ENCODE measurements around the gene MRPL52.

GRCh38 chr14:22786685-22787084, 43.0 kb upstream of the MRPL52 start:
- no peak for TF ChIP-seq CTCF (conservative IDR thresholded peaks at IDR 0.05; ENCODE audit: low read depth, low read length)
- no peak for TF ChIP-seq EZH2phosphoT487 (IDR thresholded peaks at IDR 0.05; ENCODE audit: borderline replicate concordance, low read length)
- TF ChIP-seq EZH2 (IDR thresholded peaks at IDR 0.05; ENCODE audit: low read length, unreplicated experiment): no peak

All from PC-3 (cell line).